Ramos (cell line): ENCODE data around the gene OR13G1.
"Not testable (repeated sequence)": the region's sequence is repeated elsewhere in the genome, so short reads cannot be mapped to it uniquely, and the experiment has no call there.

Experiments used
- in situ Hi-C: fragments of 300-500 bp; cut with MboI; formaldehyde crosslinking; loops from one replicate; pipeline ENCODE4 v1.14.3; 2022; ENCODE audit warnings: low sequenced_read_pairs; ENCODE audit not compliant: unreplicated experiment

OR13G1 gene

GRCh38 chr1:247679639-247680038 is at the start of gene OR13G1:
Gene OR13G1 (minus strand): TSS chr1:247679739. CDS start chr1:247673041, 6,698 bp downstream.
- in situ Hi-C loops, result no loop called here

- in situ Hi-C loops, result no loop called here
These were observed 41.7 kb upstream of the OR13G1 start for GRCh38 chr1:247721222-247721621.

- in situ Hi-C loops, result no loop called here
These were observed 37.0 kb upstream of the OR13G1 start, which contains the start of gene OR6F1 for GRCh38 chr1:247716546-247716945. Gene OR6F1 (minus strand): TSS chr1:247716646. CDS start chr1:247712755, 3,891 bp downstream.

- in situ Hi-C loops, result no loop called here
These were observed 34.2 kb upstream of the OR13G1 start for GRCh38 chr1:247713753-247714152.

- in situ Hi-C loops, result not testable (repeated sequence)
These were observed 31.1 kb upstream of the OR13G1 start for GRCh38 chr1:247710681-247711080.

GRCh38 chr1:247701338-247701737 is 21.8 kb upstream of the OR13G1 start:
- in situ Hi-C loops, result no loop called here

GRCh38 chr1:247681288-247681897 is 1.9 kb upstream of the OR13G1 start:
- in situ Hi-C loops, result no loop called here

- in situ Hi-C loops, result no loop called here
These were observed 632 bp upstream of the OR13G1 start for GRCh38 chr1:247680171-247680570.

GRCh38 chr1:247669225-247669624 is 10.3 kb downstream of the OR13G1 start:
- in situ Hi-C loops, result no loop called here

GRCh38 chr1:247656221-247656875 is 23.2 kb downstream of the OR13G1 start:
- in situ Hi-C loops, result no loop called here

GRCh38 chr1:247653040-247653439 is 26.5 kb downstream of the OR13G1 start:
- in situ Hi-C loops, result no loop called here

GRCh38 chr1:247647864-247648263 is 31.7 kb downstream of the OR13G1 start:
- in situ Hi-C loops, result no loop called here

- in situ Hi-C loops, result no loop called here
These were observed 32.7 kb downstream of the OR13G1 start for GRCh38 chr1:247646867-247647266.

GRCh38 chr1:247642742-247643141 is 36.8 kb downstream of the OR13G1 start:
- in situ Hi-C loops, result no loop called here

GRCh38 chr1:247639381-247639981 is 40.1 kb downstream of the OR13G1 start:
- in situ Hi-C loops, result no loop called here

GRCh38 chr1:247638781-247639180 is 40.8 kb downstream of the OR13G1 start:
- in situ Hi-C loops, result no loop called here

- in situ Hi-C loops, result no loop called here
These were observed 41.5 kb downstream of the OR13G1 start for GRCh38 chr1:247638011-247638410.

- in situ Hi-C loops, result no loop called here
These were observed 51.6 kb downstream of the OR13G1 start for GRCh38 chr1:247627951-247628350.
